ENCODE measurements around the gene GAREM1. TPM values are rescaled to one million over a fixed set of nuclear protein-coding genes. Genes with fewer than 3 reads are reported as not detected.

The GAREM1 gene
- total RNA-seq, 1 donor from 2014 or later = 7.7 TPM

DNA sequence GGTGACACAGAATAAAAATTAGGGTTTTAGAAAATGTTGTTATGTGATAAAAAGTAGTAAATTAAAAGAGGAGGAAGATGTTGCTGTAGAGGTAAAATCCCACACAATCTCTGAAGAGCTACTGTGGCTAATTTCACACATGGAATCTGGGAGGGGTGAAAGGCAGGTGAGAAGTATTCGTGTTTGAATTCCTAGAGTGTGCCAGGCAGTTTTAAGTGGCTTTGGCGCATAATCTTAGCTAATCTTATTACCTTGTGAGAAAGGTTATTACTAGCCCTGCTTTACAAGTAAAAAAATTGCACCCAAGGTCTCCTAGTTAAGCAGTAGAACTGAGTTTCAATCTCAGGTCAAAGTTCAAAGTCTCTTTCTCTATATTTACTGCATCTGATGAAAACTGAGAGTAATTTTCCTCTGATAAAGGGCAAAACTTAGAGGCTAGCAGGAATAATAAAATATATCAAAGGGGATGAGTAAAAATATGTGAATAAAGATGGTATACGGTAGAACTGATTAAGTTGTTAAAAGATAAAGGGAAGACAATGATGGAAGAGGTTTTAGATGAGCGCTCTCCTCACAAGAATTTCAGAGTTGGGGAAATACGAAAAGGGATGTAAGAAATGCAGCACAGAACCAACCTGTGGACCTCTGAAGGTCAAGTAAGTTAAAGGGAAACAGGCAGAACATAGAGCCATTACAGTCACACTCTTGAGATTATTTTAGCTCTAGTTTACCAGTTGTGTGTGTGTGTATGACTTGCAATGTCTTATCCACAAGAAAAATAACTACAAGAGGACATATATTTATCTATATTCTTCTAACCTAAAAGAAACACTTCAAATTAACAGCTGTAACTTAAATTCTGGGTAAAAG, 34.8 kb downstream of the GAREM1 start:
- H3K27ac Mint-ChIP-seq (ENCODE audit: unreplicated experiment) = no peak overlapping the region
- TF ChIP-seq, protein P1, sequence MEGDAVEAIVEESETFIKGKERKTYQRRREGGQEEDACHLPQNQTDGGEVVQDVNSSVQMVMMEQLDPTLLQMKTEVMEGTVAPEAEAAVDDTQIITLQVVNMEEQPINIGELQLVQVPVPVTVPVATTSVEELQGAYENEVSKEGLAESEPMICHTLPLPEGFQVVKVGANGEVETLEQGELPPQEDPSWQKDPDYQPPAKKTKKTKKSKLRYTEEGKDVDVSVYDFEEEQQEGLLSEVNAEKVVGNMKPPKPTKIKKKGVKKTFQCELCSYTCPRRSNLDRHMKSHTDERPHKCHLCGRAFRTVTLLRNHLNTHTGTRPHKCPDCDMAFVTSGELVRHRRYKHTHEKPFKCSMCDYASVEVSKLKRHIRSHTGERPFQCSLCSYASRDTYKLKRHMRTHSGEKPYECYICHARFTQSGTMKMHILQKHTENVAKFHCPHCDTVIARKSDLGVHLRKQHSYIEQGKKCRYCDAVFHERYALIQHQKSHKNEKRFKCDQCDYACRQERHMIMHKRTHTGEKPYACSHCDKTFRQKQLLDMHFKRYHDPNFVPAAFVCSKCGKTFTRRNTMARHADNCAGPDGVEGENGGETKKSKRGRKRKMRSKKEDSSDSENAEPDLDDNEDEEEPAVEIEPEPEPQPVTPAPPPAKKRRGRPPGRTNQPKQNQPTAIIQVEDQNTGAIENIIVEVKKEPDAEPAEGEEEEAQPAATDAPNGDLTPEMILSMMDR (IDR thresholded peaks at IDR 0.05) = no peak
- H3K9me3 Mint-ChIP-seq (ENCODE audit: low read depth) = peaks cover 6% of the 10 kb centered on the region

DNA sequence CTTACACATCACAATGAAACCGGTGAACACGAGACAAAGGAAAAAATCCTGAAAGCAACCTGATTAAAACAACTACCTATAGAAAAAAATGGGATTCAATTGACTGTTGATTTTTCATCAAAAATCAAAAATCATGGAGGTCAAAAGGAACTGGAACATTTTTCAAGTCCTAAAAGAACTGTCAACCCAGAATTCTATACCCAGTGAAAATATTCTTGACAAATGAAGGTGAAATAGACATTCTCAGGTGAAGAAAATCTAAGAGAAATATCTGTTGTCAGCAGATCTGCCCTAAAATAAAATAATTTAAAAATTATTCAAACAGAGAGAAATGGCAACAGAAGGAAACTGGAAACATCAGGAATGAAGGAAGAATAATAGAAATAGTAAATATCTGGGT, 38.9 kb downstream of the GAREM1 start:
- Mint-ChIP-seq H3K27me3 (ENCODE audit: low read depth) (no peaks in the 10 kb centered on the region), H3K4me3 (ENCODE audit: unreplicated experiment) (no peak overlapping the region), H3K36me3 (ENCODE audit: low read depth) (peaks cover 2% of the 10 kb centered on the region), H3K27ac (ENCODE audit: unreplicated experiment) (no peak overlapping the region), H3K4me1 (ENCODE audit: low read depth) (peaks cover 22% of the 10 kb centered on the region), H3K9me3 (ENCODE audit: low read depth) (peaks cover 6% of the 10 kb centered on the region)
- TF ChIP-seq, protein P1 (IDR thresholded peaks at IDR 0.05) = no peak
- DNase-seq (ENCODE audit: low spot score) = no peak

More for the DNA sequence above, 34.8 kb downstream of the GAREM1 start:
- H3K4me1 Mint-ChIP-seq (ENCODE audit: low read depth) = peaks cover 10% of the 10 kb centered on the region
- DNase-seq (ENCODE audit: low spot score) = no peak
- H3K27me3 Mint-ChIP-seq (ENCODE audit: low read depth) = no peaks in the 10 kb centered on the region
- H3K4me3 Mint-ChIP-seq (ENCODE audit: unreplicated experiment) = no peak overlapping the region
- H3K36me3 Mint-ChIP-seq (ENCODE audit: low read depth) = peaks cover 2% of the 10 kb centered on the region

DNA sequence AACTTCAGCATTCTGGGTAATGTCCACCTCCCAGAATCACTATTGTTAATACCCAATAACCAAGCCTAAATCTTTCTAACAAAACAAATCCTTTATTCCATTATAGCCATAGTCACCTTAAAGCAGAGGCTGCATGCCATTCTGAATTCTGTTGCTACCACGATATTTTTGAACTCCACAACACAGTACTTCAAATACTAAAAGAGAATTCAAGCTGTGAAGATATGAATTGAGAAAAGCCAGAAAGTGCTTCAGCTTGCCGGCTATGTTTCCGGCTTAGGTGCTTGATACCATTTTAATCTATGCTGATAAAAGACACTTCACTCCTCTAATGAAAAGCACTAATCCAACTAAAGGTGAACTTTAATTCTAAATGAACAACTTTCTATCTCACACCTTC, 41.3 kb downstream of the GAREM1 start:
- Mint-ChIP-seq H3K27ac (ENCODE audit: unreplicated experiment) (no peak overlapping the region), H3K9me3 (ENCODE audit: low read depth) (peaks cover 6% of the 10 kb centered on the region), H3K4me3 (ENCODE audit: unreplicated experiment) (no peak overlapping the region), H3K4me1 (ENCODE audit: low read depth) (peaks cover 39% of the 10 kb centered on the region), H3K36me3 (ENCODE audit: low read depth) (peaks cover 2% of the 10 kb centered on the region), H3K27me3 (ENCODE audit: low read depth) (no peaks in the 10 kb centered on the region)
- no peak for DNase-seq (ENCODE audit: low spot score)
- TF ChIP-seq, protein P1 (IDR thresholded peaks at IDR 0.05) = no peak

DNA sequence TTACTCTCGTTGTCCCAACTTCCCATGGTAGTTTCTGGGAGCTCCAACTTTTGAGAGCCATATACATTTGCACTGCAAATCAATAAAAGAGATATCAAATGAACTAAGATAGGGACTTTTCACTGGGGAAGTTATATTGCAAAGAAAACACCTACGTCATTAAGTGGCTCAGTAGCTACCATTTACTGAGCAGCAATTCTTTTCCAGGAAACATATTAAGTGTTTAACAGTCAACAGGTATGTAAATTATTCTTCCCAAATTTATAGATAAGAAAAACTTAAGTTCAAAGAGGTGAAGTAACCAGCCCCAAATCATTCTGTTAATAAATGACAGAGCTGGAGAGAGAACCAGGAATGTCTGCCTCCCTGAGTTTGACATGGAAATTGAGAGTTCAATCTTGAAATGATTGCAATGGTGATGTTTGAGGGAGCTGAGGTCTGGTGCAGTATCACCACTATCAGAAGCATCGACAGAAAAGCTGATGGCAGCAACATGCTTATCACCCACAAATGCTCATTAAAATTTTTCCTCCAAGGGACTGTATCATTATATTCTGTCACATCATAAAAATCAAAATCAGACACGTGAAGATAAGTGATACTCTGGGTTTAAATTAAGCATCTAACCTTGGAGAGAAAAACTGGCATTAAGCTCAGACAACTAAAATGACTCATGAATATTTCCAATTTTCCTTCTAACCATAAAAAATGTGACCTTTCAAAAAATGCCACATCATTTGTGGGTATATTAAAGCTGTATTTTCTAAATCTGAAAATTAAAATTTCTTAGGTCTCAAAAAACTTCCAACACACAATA, 43.4 kb downstream of the GAREM1 start:
- TF ChIP-seq, protein P1 (IDR thresholded peaks at IDR 0.05) = no peak
- H3K9me3 Mint-ChIP-seq (ENCODE audit: low read depth) = peaks cover 6% of the 10 kb centered on the region
- peaks cover 53% of the 10 kb centered on the region for H3K4me1 Mint-ChIP-seq (ENCODE audit: low read depth)
- H3K36me3 Mint-ChIP-seq (ENCODE audit: low read depth) = peaks cover 2% of the 10 kb centered on the region
- DNase-seq (ENCODE audit: low spot score) = no peak
- no peak overlapping the region for H3K4me3 Mint-ChIP-seq (ENCODE audit: unreplicated experiment)
- H3K27ac Mint-ChIP-seq (ENCODE audit: unreplicated experiment) = peak overlapping the region; percentile 80
- H3K27me3 Mint-ChIP-seq (ENCODE audit: low read depth) = no peaks in the 10 kb centered on the region

DNA sequence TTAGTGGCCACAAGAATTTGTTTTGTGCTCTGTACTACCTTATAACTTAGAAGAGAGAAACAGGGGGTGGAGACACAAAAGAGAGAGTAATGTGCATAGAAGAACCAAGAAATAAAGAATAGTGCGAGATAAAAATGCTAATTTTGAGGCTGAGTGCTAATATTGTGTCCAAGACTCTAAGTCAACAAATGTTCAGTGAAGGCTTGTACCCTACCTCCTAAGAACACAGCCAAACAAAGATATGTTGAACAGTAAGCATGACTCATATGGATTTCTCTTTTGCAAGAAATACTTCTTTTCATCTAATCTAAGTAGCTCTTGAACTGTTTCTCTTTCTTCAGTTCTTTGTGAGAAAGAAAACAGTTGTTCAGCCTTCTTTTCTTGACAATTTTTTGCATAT, 45.2 kb downstream of the GAREM1 start:
- no peaks in the 10 kb centered on the region for H3K27me3 Mint-ChIP-seq (ENCODE audit: low read depth)

More for the DNA sequence above, 45.2 kb downstream of the GAREM1 start:
- Mint-ChIP-seq H3K36me3 (ENCODE audit: low read depth) (no peaks in the 10 kb centered on the region), H3K27ac (ENCODE audit: unreplicated experiment) (peak overlapping the region; percentile 59), H3K4me1 (ENCODE audit: low read depth) (peaks cover 56% of the 10 kb centered on the region), H3K4me3 (ENCODE audit: unreplicated experiment) (no peak overlapping the region), H3K9me3 (ENCODE audit: low read depth) (no peaks in the 10 kb centered on the region)
- no peak for DNase-seq (ENCODE audit: low spot score)
- TF ChIP-seq, protein P1 (IDR thresholded peaks at IDR 0.05) = no peak

All from chondrocyte (in vitro differentiated cells).